GM19023 (cell line): ENCODE measurements around the gene RASGEF1C.

Experiments used
- ATAC-seq: cut with Tn5 transposase; IDR thresholded peaks from one replicate; pipeline ENCODE4 v1.9.1; 2021; ENCODE audit warnings: mild to moderate bottlenecking, moderate library complexity; ENCODE audit not compliant: unreplicated experiment

RASGEF1C gene

DNA sequence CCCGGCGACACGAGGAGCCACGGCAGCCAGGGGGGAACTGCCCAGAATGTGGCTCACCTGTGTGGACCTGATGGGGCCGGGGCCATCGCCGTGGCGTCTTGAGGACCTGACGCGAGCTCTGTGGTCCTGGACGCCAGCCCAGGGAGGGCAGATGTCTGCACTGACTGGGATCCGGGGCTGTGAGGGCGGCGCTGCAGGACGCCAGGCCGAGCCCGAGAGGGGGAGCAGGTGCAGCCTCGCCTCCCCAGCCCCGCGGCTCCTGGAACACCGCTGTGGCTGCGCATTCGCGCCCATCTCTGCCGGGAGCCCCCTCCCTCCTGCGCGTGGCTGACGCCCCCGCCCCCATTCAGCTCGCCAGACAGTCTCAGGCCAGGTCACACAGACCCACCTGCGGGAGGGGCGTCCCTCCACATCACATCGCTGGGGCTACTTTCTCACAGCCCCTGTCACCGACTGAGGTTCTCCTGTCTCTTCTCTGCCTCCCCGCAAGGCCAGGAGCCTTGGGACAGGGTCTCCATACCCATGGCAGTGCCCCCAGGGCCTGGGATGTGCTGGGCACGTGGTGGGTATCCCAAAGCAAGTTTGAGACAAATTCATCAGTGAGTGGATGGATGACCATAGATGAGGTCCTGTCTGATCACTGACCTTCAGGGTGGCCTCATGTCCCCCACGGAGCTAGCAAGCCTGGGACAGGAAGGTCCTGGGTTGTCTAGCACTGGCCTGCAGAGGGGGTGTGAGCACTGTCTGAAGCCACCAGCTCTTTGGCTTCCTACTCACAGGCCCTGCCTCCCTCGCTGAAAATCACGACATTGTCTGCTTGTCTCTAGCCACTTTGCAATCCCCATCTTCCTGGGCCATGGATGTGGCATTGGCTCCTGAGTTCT lies 47.3 kb downstream of the RASGEF1C start:
- ATAC-seq = no peak

DNA sequence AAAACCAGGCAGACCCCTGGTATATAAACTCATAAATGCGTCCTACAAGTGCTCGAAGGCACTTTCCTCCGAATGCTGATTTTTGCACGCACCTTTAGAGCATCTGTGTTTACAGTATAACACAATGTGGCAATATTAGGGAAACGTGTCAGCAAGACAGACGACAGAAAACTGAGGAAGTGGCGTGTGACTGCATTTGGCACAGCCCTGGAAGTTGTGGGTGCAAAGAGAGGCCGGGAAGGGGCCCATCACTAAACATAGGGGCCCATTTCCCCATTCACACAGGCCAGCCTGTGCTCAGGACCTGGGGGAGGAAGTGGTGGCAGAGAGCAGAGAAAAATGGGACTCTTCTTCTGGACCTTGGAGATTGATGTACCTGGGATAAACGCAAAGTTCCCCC lies 48.2 kb downstream of the RASGEF1C start:
- no peak for ATAC-seq

DNA sequence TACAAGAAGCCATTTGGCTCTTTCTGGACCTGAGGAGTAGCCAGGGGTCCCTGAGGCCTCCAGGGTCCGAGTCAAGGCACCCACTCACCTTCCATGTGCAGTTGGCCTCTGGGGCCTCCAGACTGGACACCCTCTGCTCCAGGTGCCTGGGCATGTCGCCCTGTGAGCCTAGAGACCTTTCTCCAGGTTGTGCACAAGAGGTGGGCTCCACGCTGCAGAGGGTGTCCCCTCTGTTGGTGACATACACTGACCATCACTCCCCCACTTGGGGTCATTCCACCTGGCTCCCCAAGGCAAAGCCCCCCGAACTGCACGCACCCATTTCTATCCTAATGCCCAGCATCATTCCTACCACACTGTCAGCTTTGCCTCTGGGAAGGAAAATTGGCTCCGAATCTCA lies 48.8 kb downstream of the RASGEF1C start:
- no peak for ATAC-seq

DNA sequence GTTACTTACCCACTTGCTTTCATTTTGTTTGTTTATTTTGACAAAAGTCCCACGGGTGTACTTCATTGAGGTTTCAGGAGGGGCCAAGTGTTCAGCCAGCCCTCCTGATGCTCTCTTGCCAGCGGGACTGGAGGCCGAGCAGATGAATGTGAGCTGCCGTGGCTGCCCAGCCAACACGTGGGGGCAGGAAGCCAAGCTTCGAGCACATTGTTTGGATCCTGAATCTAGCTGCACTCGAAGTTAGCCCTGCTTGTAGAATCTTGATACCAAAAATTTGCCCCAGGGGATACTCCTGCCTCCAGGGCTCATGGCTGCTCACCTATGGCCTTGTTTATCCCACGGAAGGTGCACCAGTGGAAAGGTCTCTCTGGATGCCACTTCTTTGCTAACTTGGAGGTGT lies 49.3 kb downstream of the RASGEF1C start:
- no peak for ATAC-seq

DNA sequence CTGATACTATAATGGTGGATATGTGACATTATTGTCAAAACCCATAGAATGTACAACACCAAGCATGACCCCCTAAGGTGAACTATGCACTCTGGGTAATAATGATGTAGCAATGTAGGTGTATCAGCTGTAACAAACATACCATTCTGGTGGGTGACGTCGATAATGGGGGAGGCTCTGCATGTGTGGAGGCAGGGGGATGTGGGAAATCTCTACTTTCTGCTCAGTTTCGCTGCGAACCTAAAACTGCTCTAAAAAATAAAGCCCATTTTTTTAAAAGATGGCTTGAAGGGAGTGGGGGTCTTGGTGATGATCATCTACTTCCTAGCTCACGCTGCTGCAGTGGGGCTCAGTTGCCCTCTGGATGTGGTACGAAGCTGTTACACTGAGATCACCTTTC lies 51.1 kb downstream of the RASGEF1C start:
- ATAC-seq = no peak

DNA sequence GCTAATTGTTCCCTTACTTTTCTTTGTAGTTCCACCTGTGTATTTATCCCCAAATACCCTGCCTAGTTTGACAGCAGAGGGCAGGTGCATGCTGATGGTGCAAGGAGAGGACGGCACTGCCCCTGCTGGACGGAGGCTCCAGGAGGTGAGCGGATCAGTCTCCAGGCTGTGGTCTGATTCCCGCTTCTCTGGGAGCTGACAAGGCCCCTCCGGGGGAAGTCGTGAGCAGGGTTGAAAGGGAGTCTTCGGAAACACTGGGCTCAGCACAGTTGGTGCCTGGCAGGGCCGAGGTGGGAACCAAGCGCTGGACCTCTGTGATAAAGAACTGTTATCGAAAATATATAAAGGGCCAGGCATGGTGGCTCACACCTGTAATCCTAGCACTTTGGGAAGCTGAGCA lies 52.9 kb downstream of the RASGEF1C start:
- no peak for ATAC-seq

DNA sequence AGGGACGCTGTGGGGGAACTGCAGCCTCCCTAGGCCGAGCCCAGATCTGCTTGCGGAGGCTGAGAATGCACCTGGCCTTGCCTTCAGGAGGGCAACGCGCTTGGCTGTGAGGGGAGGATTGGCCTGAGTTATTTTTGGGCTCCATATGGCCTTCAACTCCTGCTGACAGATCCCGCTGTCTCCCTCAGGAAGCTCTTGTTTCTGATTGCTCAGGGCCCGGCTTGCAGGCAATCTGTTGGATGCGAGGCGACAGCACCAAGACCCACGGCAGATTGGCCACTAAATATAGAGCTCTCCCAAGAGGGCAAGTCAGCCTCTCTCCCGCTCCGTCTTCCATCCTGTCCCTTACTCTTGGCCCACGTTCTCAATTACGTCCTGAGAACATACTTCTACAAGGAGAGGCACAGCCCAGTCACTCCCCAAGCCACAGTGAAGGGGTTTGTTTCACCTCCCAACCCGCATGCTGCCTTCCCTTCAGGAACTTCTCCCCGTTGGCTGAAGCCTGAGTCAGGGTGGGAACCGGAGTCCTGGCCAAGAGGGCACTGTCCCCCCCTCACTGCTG lies 53.6 kb downstream of the RASGEF1C start:
- no peak for ATAC-seq

DNA sequence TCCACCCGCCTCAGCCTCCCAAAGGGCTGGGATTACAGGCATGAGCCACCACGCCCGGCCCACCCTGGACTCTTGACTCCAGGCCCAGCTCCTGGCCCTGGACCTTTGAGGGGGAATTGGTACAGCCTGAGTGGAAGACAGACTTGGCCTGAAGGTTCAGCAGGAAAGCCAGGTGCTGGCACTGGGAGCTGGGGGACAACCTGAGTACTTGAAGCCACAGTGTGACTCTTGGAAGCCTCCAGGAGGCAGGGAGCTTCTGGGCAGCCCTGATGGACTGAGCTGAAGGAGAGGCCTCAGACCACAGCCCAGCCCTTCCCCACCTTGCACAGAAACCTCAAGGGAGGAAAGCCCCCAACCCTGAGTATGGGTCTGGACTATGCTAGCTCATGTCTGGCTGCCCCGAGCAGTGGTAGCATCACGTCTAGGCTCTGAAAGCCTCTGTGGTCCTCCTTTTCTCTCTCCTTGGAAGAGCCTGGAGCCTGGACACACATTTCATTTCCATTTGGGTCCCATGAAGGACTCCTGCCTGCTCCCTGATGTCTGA lies 54.1 kb downstream of the RASGEF1C start:
- ATAC-seq = no peak

DNA sequence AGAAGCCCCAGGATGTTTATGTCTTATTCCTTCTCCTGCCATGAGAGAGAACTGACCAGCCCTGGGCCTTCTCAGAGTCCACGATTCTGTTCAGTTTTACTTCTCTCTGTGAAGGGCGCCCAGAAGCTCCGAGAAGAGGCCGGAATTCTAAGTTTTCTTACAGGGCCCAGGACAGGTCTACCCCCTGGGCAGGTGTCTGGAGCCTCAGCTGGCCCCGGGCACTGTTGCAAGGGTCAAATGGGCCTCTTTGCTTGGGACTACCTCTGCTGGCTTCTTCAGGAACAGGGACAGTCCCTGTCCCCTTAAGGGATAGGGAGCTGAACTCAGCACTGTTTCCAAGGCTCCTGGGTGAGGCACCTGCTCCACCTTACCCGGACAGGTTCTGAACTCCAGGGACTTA lies 55.0 kb downstream of the RASGEF1C start:
- ATAC-seq = no peak

DNA sequence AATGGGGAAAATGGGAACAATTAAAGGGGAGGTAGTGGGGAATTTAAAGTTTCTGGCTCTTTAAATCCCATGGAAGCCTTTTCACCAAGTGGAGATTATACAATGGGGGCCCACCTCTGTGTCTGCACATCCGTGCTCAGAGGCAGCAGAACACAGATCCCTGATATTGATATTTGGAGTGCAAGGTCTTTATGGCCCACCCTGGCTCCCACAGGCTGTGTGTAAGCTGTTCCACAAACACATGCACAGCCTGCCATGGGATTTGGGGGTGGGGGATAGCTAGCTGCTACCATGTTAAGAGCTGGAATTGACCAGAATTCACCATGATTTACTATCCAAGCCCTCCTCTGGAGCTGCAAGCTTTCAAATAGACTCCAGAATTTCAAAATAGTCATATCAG lies 55.9 kb downstream of the RASGEF1C start:
- ATAC-seq = no peak

DNA sequence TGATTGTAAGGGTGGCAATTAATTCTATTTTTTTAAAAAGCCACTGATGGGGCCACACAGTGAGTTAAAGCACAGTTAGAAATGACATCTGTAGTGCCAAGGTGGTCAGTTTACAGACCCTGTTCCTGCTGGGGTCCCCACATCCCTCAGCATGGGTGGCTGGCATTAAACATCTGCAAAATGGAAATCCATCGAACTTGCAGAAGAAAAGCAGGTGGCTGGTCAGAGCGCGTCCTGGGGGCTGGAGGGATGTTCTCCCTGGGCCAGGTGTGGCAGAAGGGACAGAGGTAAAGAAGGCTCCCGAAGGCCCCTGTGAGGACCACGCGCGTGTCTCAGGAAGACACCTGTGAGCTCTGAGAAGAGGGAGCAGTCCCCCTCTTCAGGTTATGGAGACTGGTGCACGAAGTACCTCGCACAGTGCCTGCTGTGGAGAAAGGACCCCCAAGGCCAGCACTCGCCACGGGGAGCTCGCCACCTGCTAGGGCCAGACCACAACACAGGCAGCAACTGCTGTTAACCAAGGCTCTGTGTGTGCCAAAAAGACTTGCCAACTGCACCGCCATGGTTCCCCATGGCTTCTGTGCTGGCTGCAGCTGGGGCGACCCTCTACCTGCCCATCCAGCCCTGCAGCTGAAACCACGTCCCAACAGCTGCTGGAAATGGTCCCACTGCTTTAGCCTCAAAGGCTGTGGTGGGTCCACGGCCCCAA lies 65.2 kb downstream of the RASGEF1C start:
- no peak for ATAC-seq

DNA sequence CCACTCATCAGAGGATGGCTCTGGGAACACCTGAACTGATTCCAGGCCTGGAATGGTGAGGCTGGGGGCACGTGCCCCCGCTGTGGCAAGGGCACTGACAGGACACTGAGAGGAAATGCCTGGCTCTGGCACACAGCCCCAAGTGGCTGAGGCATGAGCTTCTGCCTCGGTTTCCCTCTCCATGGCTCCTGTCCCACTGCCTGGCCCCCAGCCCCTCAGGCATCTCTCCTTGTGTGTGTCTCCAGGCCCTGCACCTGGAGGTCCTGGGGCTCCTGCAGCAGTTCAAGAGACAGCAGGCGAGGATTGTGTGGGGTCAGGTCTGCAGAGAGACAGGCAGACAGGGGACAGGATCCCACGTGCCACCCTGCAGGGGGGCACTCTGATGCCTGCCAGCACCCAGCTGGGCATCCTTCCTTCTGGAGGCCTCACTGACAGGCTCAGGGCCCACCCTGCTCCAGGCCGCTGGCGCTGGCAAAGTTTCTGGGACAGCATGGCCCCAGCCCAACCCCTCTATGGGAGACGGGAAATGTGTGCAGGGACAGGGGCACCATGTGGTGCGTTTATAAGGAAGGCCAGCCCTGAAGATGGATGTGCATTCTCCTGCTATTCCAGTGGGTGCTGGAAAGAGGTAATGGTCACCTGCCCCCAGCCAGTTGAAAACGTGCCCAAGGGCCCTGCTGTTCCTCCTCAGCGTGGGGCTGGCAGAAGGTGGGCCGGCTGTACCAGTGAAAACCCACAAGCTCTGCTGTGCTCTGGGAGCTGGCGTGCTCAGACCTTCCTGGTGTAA lies 66.0 kb downstream of the RASGEF1C start:
- no peak for ATAC-seq

DNA sequence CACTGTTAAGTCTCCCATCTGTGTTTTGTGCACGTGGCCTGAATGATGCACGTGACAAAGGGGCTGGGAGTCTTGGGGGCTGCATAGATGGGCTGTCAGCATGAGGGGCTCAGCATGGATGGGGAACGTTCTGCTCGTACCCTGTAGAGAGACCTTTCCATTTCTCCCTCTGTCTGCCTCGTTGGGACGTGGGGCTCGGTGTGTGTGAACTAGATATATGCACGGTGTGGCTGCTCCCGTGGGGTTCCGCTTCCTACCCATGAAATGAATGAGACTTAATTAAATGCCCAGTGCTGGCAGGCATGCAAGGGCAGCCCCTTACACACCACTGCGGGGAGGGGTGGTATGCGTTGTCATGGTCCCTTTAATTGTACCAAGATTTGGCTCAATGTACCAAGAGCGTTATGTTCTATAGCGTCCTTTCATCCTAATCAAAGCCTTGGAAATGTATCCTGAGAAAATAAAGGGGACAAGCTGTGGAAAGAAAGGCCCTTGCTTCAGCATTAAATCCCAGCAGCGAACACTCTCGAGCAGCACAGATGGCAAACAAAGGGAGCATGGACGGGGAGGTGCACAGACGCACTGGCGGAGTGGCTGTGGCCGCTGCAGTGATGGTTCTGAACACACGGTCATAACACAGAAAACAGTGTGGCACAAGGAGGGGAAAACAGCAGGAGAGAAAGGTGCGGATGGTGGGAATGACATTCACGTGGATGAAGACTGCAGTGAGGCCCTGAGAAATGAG lies 66.8 kb downstream of the RASGEF1C start:
- no peak for ATAC-seq

DNA sequence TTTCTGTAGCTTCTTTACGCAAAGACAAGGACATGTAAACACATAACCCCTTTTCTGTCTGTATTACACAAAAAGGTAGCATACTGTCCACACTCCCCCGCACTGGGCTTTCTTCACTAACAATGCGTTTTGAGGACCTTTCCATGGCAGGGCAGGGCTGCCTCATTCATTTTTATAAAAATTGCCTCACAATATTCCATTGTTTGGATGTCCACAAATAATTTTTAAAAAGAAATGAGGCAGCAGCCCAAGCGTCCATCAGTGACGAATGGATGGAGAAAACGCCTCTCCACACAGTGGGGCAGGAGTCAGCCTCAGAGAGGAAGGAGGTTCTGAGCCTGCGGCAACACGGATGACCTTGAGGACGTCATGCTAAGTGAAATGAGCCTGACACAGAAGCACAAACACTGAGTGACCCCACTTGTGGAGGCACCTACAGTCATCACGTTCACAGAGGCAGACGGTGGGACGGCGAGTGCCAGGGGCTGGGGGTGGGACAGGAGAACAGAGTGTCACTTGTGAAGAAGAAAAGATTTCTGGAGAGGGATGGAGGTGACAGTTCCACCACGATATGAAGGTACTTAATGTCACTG lies 67.8 kb downstream of the RASGEF1C start:
- no peak for ATAC-seq

DNA sequence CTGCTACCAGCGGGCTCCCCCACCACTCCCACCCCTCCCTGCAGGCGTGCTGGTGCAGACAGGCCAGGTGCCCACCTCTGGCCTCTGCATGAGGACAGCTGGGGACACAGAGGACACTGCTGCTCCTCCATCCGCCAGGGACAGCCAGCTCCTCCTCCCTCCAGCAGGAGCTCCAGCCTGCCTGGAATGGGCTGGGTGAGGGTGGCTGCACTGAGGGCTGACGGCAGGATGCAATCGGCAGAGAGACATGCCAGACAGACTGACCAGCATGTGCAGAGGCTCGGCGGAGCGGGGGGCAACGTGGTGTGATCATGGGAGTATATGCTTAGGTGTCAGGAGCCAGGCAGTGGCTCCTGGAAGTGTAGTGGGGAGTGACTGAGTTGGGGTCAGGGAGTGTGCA lies 68.4 kb downstream of the RASGEF1C start:
- ATAC-seq = no peak

DNA sequence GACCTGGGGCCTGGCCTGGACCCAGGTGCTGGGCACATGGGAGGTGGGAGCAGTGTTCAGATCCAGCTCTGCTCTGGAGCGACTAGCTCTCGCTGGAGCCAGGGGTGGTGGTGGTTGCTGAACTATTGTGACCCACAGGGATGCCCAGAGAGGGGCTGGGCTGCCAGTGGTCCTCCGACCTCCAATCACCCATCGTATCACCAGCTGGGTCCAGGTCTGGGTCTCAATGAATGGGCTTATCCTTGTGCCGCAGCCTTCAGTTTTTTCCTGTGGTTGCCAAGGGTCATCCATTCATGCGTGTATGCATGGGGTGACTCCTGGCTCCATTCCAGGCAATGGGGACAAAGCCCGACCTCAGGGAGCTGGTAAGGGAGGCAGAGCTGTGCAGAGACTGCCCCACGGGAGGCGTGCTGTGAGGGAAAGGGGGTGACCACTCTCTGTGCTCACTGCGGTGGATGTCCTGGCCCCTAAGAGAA lies 68.9 kb downstream of the RASGEF1C start:
- no peak for ATAC-seq

DNA sequence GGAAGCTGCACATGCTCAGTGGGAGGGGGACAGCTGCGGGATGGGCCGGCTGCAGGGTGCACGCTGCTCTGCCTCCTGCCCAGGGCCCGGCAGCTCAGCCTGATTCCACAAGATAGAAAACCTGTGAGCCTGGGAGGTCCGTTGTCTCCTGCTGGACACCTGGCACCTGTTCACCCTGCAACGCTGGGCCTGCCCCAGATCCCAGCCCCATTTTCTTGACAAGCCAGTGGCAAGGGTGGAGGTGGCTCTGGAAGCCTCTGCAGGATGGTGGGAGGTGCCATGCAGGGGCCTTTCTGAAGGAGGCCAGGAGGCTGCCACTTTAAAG lies 69.3 kb downstream of the RASGEF1C start:
- ATAC-seq = no peak

DNA sequence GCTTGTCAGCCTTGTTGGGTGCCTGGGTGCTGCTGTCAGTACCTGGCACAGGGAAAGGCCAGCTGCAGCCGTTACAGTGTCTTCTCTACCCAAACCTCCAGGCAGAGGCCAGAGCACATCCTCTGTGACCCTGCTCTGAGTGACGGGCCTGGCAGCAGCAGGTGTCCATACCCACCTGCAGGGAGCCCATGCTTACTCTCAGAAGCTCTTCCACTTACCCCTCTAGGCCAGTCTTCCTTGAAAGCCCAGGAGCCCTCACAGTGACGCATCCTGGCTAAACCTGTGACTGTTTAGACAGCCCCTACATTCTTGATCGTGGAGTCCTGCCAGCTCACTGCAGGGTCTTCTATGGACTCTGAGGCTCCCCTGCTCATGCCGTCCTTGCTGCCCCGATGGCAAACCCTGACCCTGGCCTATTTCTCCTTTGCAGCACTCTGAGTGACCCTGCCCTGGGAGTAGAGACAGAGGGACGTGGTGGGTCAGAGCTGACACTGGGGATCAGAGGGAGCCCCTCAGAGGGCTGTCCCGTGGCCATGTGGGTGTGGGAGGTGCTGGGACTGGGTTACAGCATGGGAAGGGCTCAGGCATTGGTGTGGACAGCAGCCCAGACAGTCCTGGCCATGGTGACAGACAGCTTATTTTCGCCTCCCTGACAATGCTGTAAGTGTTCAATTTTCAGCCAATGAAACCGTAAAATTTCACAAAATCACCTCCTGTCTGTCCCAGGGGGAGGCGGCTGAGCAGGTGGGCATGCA lies 69.9 kb downstream of the RASGEF1C start:
- ATAC-seq = no peak
